Measurements from ENCODE around the gene LCE2D. TPM values are rescaled to one million over a fixed set of nuclear protein-coding genes. Genes with fewer than 3 reads are reported as not detected.
"Not testable (repeated sequence)": the region's sequence is repeated elsewhere in the genome, so short reads cannot be mapped to it uniquely, and the experiment has no call there.

Gene LCE2D
- total RNA-seq, 1 donor from 2014 or later = not detected

DNA sequence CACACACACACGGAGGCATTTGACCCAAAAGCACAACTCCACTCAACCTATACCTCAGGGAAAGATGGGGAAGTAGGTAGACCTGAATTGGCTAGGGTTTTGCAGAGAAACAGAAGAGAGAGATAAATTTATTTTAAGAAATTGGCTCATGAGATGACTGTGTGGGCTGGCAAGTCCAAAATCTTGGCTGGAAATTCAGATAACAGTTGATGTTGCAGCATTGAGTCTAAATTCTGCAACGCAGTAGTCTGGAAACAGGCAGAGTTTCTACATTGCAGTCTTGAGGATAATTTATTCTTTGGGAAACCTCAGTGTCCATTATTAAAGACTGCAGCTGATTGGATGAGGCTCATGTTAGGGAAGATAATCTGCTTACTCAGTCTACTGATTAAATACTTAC, 18.4 kb downstream of the LCE2D start:
- ATAC-seq = no peak
- no peak for DNase-seq (ENCODE audit: missing footprints)
- intact Hi-C loops (cut with DNase I) = no loop called here

DNA sequence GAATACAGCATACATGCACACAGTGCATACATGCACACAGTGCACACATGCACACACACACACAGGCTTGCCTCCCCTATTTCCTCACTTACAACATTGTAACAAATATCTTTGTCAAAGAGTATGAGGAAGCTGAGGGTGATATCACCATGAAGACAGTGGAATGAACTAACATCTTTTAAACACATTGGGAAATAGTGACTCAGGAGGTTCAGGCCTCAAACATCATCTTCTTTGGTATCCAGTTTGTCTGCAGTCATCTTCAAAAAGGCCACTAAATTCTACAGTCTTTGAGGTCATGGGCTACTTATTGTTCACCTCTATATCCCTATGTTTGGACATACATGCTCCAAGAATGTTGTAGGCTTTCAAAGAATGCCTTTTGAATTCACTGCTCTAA, 20.7 kb downstream of the LCE2D start:
- ATAC-seq = no peak

DNA sequence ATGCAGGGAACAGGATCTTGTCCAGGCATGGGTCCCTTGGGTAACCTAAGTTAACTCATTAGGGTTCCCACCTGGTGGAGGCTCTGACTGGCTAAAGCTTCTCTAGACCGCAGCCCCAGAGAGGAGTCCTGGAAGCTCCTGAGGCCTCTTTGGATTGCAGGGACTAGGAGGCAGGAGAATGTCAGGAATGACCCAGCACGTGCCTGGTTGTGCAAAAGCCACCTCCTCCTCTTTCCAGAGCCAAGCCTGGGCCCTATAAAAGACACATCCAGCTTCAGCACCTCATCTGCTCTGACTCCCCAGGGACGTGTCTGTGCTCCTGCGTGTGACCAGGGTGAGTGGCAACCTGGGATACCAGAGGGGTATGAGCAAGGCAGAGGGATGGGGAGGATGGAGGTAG, 22.6 kb downstream of the LCE2D start, which contains the start of gene LCE2B:
TSS of gene LCE2B (plus strand) at position 301 of the 400 bp plus-strand sequence. CDS start 721 bp downstream, outside the sequence.
- intact Hi-C loops (cut with DNase I); ATAC-seq; DNase-seq (ENCODE audit: missing footprints): not testable (repeated sequence)

More for the DNA sequence above, 20.7 kb downstream of the LCE2D start:
- DNase-seq (ENCODE audit: missing footprints) = no peak
- intact Hi-C loops (cut with DNase I) = no loop called here

DNA sequence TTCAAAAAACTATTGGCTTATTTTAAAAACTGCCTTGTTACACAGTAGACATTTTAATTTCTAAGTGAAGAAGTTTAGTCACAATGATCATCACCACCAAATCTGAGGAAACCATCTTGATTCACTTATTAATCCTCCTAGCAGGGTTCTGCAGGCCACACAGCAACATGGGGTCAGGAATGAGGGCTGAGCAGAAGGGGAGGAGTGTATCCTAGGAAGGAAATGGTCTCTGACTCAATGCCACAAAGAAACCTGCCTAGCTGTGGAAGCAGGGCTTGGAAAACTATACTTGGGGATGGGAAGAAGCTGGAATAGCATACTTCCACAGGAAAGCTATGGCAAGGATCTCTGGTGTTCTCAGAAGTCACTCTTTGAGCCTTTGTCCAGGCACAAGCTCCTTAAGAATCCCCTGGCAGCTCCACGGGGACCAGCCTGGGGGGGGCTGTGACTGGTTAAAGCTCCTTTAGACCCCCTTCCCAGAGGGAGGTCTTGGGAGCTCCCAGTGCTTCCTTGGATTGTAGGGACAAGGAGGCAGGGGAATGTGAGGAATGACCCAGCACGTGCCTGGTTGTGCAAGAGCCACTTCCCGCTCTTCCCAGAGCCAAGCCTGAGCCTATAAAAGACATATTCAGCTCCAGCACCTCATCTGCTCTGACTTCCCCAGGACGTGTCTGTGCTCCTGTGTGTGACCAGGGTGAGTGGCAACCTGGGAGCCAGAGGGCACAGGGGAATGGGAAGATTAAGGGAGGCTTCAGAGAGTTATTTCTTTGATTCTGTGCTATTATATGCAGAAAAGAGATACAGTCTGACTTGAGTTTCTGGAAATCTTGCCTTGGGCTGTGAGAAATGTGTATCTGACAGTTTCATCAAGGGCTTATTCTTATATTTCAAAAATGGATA, 34.8 kb downstream of the LCE2D start, which contains the start of gene LCE2A:
TSS of gene LCE2A (plus strand) at position 645 of the 900 bp plus-strand sequence. CDS start 557 bp downstream, outside the sequence.
- DNase-seq (ENCODE audit: missing footprints) (no peak), ATAC-seq (no peak)
- intact Hi-C loops (cut with DNase I) = no loop called here

DNA sequence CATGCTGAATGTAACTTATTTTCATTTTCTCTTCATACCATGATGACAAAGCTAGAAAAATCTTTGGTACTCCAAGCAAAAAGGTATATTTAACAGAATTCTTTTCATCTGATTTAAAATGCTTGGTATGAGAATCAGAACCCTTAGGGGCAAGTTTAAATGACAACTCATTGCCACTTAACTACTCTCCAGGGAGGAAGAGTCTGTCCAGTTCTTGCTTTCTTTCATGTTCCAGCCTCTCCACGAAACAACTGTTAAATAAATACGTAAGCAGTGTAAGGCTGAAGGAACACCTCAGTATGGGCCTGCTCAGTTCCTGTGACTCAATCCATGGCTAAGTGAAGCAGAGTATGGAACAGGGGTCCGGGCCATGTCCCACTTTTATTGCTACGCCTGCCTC, 36.6 kb downstream of the LCE2D start:
- no peak for DNase-seq (ENCODE audit: missing footprints)
- ATAC-seq = no peak
- intact Hi-C loops (cut with DNase I) = no loop called here

DNA sequence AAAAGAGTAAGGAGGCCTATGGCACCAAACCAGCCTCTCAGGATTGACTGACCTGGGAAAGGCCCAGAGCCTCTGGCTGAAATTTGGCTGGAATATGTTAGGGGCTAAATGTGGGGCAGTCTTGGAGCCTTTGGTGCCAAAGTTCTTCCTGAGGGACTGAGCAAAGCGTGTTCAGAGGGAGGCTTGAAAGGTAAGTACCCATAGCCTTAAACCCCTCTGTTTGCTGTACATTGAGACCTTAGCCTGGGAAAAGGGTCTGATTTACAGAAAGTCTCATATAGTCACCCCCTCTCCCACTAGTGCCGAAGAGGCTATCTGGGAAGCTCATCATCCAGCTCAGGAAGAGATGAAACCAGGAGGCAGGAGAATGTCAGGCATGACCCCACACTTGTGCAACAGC, 44.7 kb downstream of the LCE2D start, which contains the start of gene LCE4A:
TSS of gene LCE4A (plus strand) at position 301 of the 400 bp plus-strand sequence. CDS start 916 bp downstream, outside the sequence.
- DNase-seq (ENCODE audit: missing footprints) (no peak), ATAC-seq (no peak)
- intact Hi-C loops (cut with DNase I) = no loop called here

Other genes with a start within 250 kb of the LCE2D start
- not detected for gene CRNN, start 249.1 kb upstream of the LCE2D start, total RNA-seq
- gene LCE5A, start 152.6 kb upstream of the LCE2D start, total RNA-seq = not detected
- not detected for gene CRCT1, start 148.9 kb upstream of the LCE2D start, total RNA-seq
- not detected for gene LCE3E, start 96.6 kb upstream of the LCE2D start, total RNA-seq
- gene LCE3D, start 82.9 kb upstream of the LCE2D start, total RNA-seq = not detected
- gene LCE3C, start 63.1 kb upstream of the LCE2D start, total RNA-seq = not detected
- not detected for gene LCE3B, start 49.6 kb upstream of the LCE2D start, total RNA-seq
- not detected for gene LCE3A, start 40.3 kb upstream of the LCE2D start, total RNA-seq
- gene LCE2C, start 11.9 kb downstream of the LCE2D start, total RNA-seq = not detected
- not detected for gene LCE2B, start 22.7 kb downstream of the LCE2D start, total RNA-seq
- not detected for gene LCE2A, start 35.0 kb downstream of the LCE2D start, total RNA-seq
- not detected for gene LCE4A, start 44.8 kb downstream of the LCE2D start, total RNA-seq
- gene KPRP, start 94.6 kb downstream of the LCE2D start, total RNA-seq = not detected
- not detected for gene LCE1F, start 111.8 kb downstream of the LCE2D start, total RNA-seq
- not detected for gene LCE1E, start 122.9 kb downstream of the LCE2D start, total RNA-seq
- gene LCE1D, start 133.3 kb downstream of the LCE2D start, total RNA-seq = not detected
- gene LCE1C, start 143.3 kb downstream of the LCE2D start, total RNA-seq = not detected
- gene LCE1B, start 148.6 kb downstream of the LCE2D start, total RNA-seq = not detected
- gene LCE1A, start 164.1 kb downstream of the LCE2D start, total RNA-seq = not detected
- not detected for gene LCE6A, start 179.5 kb downstream of the LCE2D start, total RNA-seq
- not detected for gene LCE7A, start 196.6 kb downstream of the LCE2D start, total RNA-seq
- not detected for gene SMCP, start 214.9 kb downstream of the LCE2D start, total RNA-seq
- gene IVL, start 245.2 kb downstream of the LCE2D start, total RNA-seq = not detected